HG03103 (cell line): ENCODE measurements around the gene LILRB2.
"Not testable (repeated sequence)": the region's sequence is repeated elsewhere in the genome, so short reads cannot be mapped to it uniquely, and the experiment has no call there.

Experiments
- ATAC-seq: cut with Tn5 transposase; IDR thresholded peaks from one replicate; pipeline ENCODE4 v1.9.1; 2021; ENCODE audit warnings: low read depth; ENCODE audit not compliant: unreplicated experiment

The LILRB2 gene

DNA sequence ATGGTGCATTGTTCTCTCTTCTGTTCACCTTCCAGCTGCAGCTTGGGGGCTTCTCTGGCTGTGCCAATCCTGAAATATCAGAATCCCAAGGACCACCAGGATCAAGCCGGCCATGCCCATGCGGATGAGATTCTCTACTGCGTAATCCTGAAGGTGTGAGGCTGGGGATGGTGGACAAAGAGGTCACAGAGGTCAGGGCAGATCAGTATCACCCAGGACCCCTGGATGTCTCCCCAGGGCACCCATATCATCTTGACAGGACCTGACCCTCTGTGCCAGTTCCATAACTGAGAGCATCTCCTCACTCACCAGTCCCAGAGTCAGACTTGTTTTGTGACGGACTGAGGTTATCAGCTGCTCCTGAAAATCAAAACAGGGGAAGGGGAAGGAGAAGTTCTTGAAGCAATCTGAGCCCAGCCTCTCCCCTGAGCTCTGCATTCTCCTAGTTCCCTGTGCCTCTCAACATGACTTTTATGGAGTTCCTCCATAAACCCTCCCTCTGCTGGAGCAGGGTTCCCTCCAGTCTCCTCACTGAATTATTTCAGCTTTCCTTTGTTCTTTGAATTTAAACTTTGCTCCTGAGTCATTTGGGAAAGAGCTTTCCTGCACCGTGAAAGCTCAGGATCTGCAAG, 26.6 kb upstream of the LILRB2 start:
- no peak for ATAC-seq

- no peak for ATAC-seq
Observed at GRCh38 chr19:54305141-54305540, 24.2 kb upstream of the LILRB2 start.

DNA sequence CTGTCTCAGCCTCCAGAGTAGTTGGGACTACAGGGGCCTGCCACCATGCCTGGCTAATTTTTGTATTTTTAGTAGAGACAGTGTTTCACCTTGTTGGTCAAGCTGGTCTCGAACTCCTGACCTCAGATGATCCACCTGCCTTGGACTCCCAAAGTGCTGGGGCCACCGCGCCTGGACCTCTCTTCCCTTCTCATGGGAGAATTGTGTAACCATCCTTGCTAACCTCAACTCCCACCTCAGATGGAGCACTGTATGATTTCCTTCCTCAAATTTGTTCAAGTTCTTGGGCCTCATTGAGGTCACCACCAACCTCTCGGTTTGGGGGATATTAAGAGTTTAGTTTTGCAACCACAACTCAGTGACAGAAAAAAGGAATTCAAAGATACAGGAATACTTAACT, 21.3 kb upstream of the LILRB2 start:
- no peak for ATAC-seq

DNA sequence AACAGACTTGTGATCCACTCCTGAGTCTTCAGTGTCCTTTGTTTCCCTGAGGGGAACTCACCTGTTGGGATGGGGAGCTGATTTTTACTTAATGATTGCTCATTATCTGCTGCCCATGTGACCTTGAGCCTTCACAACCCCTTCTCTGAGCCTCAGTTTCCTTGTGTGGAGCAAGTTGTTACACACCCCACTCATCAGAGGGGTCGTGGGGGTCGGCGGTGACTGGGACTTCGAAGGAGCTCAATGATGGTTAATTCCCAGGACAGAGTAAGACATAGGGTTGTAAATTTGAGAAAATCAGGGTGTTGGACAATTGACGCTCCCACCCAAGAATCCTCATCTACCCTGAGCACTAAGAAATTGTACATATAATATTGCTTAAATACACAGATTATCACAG, 18.6 kb upstream of the LILRB2 start:
- ATAC-seq, result no peak

DNA sequence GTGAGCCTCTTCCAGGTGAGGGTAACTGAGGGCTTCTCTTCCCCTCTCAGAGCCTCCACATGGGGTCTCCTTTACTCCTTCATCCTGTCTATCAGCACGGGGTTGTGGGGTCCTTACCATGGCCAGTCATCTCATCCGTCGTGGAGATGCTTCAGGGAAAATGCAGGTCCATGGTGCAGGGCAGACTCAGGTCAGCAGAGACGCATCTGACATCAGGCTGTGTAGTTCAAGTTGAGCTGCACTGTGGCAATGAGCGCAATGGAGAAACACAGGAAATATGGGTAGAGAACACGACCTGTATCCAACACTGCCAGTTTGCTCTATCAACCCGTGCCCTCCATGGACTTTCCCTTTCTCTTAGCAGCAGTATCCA, 18.2 kb upstream of the LILRB2 start:
- no peak for ATAC-seq

- ATAC-seq, result no peak
Observed at GRCh38 chr19:54298357-54299125, 17.6 kb upstream of the LILRB2 start.

GRCh38 chr19:54297759-54298305, 16.9 kb upstream of the LILRB2 start:
- no peak for ATAC-seq

DNA sequence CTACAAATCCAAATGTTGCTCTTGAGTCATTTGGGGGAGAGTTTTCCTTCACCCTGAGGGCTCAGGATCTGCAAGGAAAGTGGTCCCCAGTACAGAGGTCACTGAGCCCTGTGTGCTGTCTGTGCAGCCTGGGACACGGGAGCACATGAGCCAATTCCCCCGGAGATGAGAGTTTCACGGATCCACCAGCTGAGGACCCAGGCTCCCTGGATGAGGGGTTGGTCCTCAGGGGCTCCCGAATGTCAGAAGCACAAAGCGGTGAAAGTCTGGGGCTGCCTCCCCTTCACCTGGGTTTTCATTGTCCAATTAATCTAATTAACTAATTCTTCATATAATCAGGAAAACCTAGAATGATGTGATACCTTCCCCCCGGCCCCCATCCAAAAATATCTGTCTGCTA, 13.6 kb upstream of the LILRB2 start:
- ATAC-seq, result no peak

DNA sequence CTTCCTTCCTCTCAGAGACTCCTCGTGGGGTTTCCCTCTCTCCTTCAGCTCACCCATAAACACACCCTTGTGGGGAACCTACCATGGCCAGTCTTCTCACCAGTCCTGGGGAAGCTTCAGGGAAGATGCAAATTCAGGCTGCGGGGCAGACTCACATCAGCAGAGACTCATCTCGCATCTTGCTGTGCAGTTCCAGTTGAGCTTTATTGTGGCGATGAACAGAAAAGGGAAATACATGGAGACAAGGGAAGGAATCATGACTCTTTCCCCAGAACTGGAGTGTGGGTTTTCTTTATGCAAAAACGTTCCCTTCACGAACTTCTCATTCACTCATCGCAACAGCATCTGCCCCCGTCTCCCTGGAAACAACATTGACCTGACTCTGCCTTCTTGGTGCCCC, 8.2 kb upstream of the LILRB2 start:
- ATAC-seq, result not testable (repeated sequence)

- ATAC-seq, result no peak
Observed at GRCh38 chr19:54287456-54287855, 6.5 kb upstream of the LILRB2 start.

DNA sequence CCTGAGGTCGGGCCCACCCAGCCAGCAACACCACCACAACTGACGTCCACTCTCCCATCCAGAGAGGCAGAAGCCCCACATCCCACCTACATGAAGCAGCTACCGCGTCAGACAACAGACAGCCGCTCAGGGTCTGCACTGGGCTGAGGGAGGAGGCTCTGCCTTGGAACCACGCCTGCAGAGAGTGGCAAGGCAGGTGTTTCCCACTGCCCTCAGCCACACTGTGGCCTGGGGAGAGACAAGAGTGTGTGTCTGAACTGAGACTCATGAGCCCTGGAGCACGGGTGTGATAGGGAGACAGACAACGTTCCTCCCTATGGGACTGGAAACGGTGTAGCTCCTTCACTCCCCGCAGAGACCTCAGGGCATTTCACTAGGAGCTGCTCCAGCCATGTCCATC, 5.4 kb upstream of the LILRB2 start:
- ATAC-seq, result not testable (repeated sequence)

- ATAC-seq, result not testable (repeated sequence)
Observed at GRCh38 chr19:54285427-54286056, 4.6 kb upstream of the LILRB2 start.

- no peak for ATAC-seq
Observed at GRCh38 chr19:54282686-54283470, 2.0 kb upstream of the LILRB2 start.

DNA sequence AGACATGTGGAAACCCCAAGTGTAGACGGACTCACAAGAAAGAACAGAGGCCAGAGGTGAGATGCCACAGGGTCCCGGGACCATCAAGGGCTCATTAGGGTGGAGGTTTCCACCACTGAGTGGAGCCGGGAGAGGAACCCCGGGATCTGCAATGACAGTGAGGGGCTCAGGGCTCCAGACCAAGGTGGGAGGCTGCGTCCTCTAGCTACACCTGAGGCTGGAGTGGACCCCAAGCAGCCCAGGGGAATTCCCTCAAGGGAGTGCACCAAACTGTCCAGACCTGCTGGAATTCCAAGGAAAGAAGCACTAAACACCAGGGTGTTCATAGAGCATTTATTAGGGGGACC, 792 bp upstream of the LILRB2 start:
- not testable (repeated sequence) for ATAC-seq

GRCh38 chr19:54280441-54280840, 469 bp downstream of the LILRB2 start:
- ATAC-seq, result not testable (repeated sequence)

- ATAC-seq, result not testable (repeated sequence)
Observed at GRCh38 chr19:54280025-54280424, 885 bp downstream of the LILRB2 start.

- no peak for ATAC-seq
Observed at GRCh38 chr19:54279406-54279962, 1.4 kb downstream of the LILRB2 start.

DNA sequence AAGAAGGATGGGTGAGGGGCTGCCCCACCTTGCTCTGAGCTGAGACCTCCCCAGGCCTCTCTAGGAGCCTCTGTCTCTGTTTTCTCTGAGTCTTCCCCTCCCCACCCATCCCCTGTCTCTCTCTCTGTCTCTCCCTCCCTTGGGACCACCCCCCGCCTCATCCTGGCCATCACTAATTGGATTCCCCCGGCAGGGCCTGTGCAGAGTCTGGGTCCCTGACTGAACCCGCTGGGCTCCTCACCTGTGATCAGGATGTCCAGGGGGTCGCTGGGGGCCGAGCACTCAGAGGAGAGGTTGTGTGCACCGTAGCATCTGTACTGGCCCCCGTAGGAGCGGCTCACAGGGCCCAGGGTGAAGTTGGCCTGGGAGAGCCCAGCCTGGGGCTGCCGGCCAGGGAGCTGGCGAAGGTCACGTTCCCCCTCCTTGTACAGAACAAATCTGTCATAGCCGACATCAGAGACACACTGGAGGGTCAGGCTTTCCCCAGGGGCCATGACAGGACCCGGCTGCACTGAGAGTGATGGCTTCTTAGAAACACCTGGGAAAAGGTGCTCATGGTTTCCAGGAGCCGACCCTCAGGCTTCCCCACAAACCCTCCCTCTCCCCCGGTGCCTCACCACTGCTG, 2.2 kb downstream of the LILRB2 start:
- not testable (repeated sequence) for ATAC-seq

DNA sequence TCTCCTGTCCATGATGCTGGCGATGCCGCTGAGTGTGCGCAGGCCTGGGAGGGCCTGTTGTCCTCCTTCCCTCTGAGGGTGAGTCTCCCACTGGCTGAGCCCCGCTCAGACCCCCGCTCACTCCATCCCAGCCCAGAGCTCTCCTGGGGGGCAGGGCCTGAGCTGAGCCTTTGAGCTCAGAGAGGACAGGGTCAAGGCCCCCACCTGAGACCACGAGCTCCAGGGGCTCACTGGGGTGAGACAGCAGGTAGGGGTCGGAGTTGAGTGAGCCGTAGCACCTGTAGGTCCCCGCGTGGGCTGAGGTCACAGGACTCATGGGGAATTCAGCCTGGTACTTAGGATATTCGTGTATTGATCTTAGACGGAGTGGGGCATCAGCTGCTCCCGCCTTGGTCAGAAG, 2.9 kb downstream of the LILRB2 start:
- not testable (repeated sequence) for ATAC-seq

DNA sequence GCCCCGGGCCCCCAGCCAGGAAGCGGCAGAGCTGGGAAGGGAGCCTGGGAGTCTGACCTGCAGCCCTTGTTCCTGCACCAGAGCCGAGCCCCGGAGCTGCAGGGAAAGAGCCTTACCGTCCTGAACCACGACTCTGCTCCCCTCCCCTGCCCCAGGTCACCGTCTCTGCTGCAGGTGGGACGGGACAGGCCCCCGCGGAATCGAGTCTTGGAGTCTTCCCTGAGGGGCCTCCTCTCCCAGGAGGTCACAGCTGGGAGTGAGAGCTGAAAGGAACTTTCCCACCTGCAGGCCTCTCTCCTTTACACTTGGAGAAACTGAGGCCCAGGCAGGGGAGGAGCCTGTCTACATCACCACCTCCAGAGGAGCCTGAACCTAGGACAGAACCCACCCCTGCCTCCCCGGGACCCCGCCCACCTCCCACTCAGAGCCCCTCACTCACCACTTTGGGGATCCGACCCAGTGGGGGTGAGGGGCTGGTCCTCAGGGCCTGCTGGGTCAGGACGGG, 3.7 kb downstream of the LILRB2 start:
- ATAC-seq, result not testable (repeated sequence)
